GM18526 (cell line): ENCODE results near the gene COL9A3.

ENCODE experiments used
- POLR2A ChIP-seq: IDR thresholded peaks from 3 replicates; pipeline ENCODE4 v1.6.1; 2011; ENCODE audit not compliant: insufficient read length; ENCODE audit errors: extremely low read depth

Gene COL9A3

DNA sequence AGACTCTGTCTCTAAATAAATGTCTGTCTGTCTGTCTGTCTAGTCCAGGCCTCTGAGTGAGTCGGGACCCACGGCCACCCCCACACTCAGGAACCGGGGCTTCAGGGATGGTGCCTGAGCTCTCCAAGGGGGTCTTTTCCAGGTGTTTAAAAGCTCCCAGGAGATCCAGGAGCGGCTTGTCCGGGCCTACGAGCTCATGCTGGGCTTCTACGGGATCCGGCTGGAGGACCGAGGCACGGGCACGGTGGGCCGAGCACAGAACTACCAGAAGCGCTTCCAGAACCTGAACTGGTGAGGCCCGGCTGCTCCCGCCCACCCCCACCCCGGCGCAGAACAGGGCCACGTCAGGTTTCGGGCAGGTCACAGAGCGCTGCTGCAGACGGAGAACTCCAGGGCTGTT is 5.5 kb upstream of the COL9A3 start:
- TF ChIP-seq POLR2A, result no peak

DNA sequence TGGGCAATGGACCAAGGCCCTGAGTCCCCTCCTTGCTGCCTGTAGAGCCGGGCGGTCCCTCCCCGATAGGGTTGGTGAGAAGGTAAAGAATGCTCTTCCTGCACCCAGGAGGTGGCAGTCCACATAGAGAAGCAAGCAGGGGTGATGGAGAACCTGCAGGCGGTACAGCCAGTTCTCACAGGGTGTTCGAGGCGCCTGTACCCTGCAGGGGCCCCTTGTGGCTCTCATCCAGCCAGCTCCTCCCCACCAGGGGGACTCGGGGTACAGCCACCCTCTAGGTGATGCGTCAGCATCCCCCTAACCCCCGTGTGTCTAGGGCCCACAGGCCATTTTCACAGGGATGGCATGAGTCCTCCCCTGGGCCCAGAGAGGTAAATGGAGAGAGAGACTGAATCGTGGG is 5.1 kb upstream of the COL9A3 start:
- TF ChIP-seq POLR2A, result no peak

DNA sequence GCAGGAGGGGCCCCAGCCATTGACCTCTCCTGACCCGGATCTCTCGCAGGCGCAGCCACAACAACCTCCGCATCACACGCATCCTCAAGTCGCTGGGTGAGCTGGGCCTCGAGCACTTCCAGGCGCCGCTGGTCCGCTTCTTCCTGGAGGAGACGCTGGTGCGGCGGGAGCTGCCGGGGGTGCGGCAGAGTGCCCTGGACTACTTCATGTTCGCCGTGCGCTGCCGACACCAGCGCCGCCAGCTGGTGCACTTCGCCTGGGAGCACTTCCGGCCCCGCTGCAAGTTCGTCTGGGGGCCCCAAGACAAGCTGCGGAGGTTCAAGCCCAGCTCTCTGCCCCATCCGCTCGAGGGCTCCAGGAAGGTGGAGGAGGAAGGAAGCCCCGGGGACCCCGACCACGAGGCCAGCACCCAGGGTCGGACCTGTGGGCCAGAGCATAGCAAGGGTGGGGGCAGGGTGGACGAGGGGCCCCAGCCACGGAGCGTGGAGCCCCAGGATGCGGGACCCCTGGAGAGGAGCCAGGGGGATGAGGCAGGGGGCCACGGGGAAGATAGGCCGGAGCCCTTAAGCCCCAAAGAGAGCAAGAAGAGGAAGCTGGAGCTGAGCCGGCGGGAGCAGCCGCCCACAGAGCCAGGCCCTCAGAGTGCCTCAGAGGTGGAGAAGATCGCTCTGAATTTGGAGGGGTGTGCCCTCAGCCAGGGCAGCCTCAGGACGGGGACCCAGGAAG is 4.5 kb upstream of the COL9A3 start:
- no peak for TF ChIP-seq POLR2A

DNA sequence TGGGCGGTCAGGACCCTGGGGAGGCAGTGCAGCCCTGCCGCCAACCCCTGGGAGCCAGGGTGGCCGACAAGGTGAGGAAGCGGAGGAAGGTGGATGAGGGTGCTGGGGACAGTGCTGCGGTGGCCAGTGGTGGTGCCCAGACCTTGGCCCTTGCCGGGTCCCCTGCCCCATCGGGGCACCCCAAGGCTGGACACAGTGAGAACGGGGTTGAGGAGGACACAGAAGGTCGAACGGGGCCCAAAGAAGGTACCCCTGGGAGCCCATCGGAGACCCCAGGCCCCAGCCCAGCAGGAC is 4.0 kb upstream of the COL9A3 start:
- no peak for TF ChIP-seq POLR2A

DNA sequence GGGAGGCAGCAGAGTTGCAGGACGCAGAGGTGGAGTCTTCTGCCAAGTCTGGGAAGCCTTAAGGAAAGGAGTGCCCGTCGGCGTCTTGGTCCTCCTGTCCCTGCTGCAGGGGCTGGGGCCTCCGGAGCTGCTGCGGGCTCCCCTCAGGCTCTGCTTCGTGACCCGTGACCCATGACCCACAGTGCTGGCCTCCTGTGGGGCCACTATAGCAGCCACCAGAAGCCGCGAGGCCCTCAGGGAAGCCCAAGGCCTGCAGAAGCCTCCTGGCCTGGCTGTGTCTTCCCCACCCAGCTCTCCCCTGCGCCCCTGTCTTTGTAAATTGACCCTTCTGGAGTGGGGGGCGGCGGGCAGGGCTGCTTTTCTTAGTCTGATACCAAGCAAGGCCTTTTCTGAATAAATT is 3.3 kb upstream of the COL9A3 start:
- TF ChIP-seq POLR2A, result no peak

DNA sequence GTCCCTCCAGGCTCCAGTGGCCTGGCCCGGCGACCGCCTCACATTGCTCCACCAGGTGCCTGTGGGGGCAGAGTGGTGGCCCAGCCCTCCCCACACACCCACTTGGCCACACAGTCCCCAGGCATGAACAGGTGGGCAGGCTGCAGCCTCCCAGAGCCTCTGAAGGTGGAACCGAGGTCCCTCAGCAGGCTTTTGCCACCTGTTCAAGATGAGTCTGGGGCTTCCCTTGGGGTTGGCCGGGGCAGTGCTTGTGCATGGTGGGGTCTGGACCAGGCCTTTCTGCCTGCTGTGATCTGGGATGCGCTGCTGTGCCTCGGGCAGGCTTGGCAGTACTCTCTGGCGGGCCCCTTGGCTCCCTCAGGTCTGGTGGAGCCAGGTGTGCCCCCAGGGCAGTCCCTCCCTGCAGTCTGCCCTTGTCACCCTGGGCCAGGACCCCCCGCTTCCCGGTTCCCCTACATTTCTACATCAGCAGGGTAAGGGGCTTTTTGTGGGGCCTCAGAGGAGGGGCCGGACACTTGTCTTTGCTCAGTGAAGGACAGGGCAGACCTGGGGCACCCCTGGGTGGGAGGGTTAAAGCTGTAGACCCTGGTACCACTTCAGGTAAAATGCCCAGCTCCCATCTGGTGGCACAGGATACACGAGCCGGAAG is 2.7 kb upstream of the COL9A3 start:
- no peak for TF ChIP-seq POLR2A

DNA sequence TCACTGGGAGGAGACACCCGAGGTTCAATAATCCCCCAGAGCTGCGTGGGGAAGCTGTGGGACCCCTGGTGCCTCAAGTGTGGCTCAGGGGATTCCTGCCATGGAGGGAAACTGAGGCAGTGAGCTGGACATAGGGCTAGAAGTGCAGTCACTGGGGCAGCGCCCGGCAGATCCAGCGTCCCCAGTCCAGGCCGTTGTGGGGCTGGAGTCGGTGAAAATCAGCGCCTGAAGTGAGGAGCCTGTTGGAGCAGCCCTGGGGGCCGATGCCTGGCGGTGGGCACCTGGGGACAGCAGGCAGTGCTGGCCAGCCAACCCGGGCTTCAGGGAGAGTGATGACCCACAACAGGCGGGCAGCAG is 2.2 kb upstream of the COL9A3 start:
- no peak for TF ChIP-seq POLR2A

DNA sequence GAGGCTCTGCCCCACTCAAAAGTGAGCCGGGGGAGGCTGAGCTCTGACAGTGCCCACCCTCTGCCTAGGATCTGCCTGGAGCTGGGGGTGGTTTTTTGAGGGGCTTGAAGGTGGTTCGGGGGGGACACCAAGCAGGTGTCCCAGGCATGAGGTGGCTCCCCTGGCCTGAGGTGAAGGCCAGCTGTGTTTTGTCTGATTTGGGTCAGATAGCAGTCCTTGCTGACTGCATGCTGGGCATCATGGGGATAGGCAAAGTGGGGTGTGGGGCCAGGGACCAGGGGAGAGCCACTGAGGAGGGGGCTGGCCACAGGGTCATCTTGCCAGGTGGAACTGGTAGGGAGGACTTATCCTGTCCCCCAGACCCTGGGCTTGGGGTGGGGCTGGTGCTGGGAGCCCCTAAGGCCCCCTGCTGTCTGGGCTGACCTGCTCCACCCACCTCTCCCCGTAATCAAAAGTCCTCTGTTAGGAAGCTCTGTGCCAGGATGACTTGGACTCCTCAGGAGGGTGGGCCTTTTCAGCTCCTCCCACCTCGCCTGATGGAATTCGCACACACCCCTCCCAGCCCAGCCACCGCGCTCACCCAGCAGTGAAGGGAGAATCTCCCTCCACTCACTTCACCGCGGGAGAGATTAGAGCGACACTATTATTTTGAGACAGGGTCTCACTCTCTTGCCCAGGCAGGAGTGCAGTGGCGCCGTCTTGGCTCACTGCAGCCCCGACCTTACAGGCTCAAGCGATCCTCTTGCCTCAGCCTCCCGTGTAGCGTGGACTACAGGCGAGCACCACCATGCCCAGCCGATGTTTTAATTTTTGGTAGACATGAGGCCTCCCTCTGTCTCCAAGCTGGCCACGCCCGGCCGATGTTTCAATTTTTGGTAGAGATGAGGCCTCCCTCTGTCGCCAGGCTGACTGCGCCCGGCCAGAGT is 1.5 kb upstream of the COL9A3 start:
- no peak for TF ChIP-seq POLR2A

DNA sequence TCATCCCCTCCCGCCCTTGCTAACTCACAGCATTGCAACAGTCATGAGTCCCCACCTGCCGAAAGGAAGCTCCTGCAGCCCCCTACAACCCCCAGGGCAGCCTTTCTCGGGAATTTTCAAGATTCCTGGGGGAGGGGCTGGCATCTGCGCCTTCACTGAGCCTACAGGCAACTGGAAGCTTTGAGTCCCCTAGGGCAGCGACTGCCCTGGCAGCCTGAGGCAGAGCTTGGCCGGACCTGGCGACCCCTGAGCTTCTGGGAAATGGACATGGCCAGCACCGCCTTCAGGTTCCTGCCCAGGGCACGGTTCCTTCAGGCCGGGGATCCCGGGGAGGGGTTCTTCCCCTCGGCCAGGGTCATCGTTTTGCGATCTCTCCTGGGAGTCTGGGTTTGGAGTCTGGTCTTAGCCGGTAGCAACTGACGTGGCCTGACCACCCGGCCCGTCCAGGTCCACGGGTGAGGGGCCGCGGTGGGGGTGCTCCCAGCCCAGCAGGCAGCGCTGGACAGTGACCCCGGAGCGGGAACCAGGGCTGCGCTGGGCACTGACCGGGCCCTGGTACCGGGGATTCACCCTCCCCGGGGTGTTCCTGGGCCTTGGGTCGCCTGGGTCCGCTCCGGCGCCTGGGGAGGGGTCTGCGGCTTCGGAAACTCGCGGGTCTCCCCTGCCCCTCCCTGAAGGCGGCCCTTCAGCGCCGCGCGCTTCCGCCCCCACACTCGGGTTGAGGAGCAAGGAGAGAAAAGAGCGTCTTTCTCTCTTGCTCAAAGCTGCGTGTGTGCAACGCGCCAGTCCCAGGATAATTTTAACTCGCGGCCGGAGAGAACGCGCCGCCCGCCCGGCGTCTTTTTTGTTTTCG is 593 bp upstream of the COL9A3 start:
- no peak for TF ChIP-seq POLR2A

DNA sequence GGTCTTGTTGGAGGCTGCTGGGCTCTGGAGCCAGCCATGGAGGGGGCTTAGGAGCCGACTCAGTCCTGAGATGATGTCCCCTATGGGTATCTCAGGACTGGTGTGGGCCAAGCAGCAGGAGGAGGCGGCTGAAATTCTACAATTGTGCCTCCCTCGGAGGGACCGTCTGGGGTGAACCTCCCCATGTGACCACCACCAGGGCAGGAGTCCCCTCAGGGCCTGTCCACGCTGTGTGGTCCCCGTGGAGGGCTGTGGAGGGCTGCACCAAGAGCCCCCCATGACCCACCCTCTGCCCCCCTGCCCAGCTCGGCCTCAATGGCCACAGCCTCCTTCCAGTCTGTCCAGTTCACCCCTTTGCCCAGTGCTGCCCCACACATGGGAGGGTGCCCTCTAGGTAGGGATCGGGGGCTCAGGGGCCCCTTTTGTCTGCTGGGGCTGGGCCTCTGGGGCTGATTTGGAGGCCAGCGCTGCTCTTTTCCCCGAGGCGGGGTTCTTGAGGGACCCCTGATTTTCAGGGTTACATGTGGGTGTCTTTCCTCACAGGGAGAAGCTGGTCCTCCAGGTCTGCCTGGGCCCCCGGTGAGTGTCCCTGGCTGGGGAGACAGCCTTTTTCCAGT is 1.2 kb downstream of the COL9A3 start:
- TF ChIP-seq POLR2A, result no peak

DNA sequence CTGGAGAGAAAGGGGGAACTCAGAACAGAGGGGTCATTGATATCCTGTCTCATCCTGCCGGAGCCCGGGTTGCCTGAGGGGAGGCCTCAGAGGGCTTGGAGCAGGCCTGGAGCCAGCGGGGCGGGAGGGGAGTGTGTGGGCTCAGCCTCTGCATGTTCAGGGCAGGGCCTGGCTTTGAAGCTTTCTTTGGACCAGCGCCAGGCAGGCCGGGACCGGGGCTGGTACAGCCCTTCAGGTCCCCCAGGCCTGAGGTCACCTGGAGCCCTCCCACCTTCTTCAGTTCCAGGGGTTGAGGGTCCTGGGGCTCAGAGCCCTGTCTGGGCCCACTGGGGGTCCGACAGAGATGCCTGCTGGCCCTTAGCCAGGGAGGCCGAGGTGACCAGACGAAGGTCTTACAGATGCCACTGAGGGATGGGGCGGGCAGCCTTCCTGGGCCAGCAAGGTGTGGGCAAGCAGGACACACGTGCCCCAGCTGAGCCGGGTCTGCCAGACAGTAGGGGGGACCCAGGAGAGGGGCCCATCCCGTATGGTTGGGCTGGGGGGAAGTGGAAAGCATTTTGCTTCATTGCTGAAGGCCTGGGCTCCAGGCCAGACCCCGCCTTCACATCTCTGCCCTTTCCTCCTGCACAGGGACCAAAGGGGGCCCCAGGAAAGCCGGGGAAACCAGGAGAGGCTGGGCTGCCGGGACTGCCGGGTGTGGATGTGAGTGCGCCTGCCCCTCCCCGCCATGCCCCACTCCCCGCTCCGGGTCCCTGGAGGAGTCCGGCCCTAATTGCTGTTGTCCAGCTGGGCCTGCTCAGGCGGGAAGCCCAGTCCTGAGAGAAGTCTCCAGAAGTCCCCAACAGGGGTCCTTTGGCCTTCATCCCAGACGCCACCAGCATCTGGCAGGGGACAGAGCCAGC is 2.0 kb downstream of the COL9A3 start:
- no peak for TF ChIP-seq POLR2A

DNA sequence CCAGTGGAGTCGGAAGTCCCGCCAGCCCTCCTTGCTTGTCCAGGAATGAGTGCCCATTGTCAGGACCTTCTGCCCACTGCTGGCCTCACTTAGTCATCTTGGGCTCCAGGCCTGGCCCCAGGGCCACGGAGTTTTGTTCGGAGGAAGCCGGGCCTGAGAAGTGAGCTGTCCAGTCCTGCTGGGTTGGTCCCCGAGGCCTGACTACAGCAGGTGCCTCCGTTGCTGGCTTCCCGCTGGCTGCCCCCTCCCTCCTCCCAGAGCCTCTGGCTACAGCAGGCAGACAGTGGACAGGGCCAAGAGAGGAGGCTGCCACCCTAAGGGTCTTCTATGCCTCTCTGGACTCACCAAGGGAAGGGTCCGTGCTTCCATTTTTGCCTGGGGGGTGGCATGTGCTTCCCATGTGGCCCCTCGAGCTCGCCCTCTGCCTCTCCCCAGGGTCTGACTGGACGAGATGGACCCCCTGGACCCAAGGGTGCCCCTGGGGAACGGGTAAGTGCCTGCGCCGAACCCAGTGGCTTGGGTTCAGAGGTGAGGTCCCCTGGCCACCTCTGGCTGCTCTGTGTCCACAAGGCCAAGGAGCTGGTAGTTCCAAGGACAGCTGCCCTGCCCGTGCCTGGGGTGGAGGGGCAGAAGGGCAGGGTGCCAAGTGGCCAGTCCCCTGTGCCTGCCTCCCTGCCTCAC is 2.8 kb downstream of the COL9A3 start:
- no peak for TF ChIP-seq POLR2A

DNA sequence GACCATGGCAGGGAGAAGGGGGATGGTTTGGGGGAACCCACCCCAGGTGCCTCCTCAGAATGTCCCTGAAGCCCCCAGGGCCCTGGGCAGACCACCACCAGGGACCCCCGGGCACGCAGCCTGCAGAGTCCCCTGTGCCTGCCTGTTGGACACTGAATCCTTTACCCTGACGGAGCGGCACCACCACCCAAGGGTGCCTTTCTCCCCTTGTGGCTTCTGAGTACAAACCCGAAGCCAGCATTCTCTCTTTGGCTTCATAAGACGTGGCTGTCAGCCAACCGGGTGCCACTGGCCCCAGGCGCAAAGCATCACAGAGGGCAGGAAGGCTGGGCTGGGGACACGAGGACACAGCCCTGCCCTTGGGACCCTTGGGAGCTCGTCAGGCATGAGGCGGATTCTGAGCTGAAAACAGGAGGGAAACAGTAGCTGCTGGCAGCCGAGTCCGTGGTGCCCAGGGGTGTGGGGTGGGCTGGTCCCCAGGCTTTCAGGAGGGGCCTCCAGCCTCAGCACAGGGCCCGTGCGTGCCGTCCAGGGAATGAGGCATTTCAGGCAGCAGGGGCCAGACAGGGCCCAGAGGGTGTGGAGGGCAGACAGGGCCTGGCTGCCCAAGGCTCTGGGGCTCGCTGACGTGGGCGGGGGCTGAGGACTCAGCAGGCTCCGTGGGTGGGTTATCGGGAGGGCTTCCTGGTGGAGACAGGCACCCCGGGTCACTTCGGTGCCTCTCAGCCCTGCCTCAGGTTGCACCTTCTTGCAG is 3.5 kb downstream of the COL9A3 start:
- TF ChIP-seq POLR2A, result no peak
